ENCODE measurements around the gene PRTFDC1. TPM values are rescaled to one million over a fixed set of nuclear protein-coding genes. Genes with fewer than 3 reads are reported as not detected.

PRTFDC1 gene, protein sequence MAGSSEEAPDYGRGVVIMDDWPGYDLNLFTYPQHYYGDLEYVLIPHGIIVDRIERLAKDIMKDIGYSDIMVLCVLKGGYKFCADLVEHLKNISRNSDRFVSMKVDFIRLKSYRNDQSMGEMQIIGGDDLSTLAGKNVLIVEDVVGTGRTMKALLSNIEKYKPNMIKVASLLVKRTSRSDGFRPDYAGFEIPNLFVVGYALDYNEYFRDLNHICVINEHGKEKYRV
- total RNA-seq (2022) (22.7 and 24.6 TPM in 2 replicates), Bru-seq, nascent RNA (percentile 62 among the genes with signal in this experiment), BruChase-seq, experiment 1, labeled RNA remaining after a 6-hour chase (percentile 50 among the genes with signal in this experiment), BruChase-seq, experiment 2, labeled RNA remaining after a 2-hour chase (percentile 50 among the genes with signal in this experiment)
- long read RNA-seq, partial matches to known transcripts, result 0 of 14 reads
- long read RNA-seq, other reads (novel, unspliced or antisense), result 10 of 14 reads

DNA sequence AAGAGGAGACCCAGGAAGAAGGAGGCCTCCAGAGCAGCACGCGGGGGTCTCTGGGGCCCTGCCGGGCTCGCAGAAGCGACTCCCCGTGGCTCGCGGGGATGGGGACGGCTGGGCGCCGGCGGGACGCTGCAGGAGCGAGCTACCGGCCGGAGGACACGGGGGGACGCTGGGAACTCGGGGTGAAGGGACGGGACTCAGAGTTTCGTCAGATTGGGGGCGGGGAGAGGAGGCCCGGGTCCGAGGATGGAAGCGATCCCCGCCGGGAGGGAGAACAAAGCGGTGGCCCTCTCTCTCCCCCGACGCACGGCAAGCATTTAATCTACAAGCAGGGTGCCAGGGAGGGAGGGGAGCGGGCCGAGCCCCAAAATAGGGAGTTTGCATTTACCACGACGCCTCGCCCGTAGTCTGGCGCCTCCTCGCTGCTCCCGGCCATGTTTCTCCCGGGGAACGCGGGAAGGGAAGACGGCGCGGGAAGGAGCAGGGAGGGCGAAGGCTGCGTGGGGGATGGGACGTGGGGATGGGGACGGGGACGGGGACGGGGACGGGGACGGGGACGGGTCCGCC lies at the start of gene PRTFDC1:
PRTFDC1 (minus strand) TSS at position 464 of the 564 bp plus-strand sequence; CDS start at position 433, 31 bp downstream.
- intact Hi-C loops (cut with micrococcal nuclease; ENCODE audit: unreplicated experiment), result loop anchor here (5.0 kb wide), 2 partner anchors 230 to 245 kb away; partner anchors contain the start of gene ARHGAP21
- H3K27ac Mint-ChIP-seq (ENCODE audit: unreplicated experiment), result peak within 1 kb of the TSS; percentile 88
- BruUV-seq (replicated peaks), result TSS peak; percentile 53
- DNase-seq, result peak; percentile 58
- no peaks in the 10 kb centered on the region for H3K27me3 Mint-ChIP-seq (ENCODE audit: unreplicated experiment)
- TF ChIP-seq, protein P1, sequence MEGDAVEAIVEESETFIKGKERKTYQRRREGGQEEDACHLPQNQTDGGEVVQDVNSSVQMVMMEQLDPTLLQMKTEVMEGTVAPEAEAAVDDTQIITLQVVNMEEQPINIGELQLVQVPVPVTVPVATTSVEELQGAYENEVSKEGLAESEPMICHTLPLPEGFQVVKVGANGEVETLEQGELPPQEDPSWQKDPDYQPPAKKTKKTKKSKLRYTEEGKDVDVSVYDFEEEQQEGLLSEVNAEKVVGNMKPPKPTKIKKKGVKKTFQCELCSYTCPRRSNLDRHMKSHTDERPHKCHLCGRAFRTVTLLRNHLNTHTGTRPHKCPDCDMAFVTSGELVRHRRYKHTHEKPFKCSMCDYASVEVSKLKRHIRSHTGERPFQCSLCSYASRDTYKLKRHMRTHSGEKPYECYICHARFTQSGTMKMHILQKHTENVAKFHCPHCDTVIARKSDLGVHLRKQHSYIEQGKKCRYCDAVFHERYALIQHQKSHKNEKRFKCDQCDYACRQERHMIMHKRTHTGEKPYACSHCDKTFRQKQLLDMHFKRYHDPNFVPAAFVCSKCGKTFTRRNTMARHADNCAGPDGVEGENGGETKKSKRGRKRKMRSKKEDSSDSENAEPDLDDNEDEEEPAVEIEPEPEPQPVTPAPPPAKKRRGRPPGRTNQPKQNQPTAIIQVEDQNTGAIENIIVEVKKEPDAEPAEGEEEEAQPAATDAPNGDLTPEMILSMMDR (IDR thresholded peaks at IDR 0.05; ENCODE audit: unreplicated experiment), result no peak
- peaks cover 52% of the 10 kb centered on the region for H3K4me1 Mint-ChIP-seq (ENCODE audit: low read depth, unreplicated experiment)
- peak within 1 kb of the TSS; percentile 67 for H3K4me3 Mint-ChIP-seq (ENCODE audit: low read depth, unreplicated experiment)
- CTCF ChIA-PET, result interaction anchor here (0.7 to 1.0 kb wide), 3 partner anchors 61 to 309 kb away, joined by 3 to 4 read pairs (median 3); no protein-coding TSS in a partner anchor
- peaks cover 20% of the 10 kb centered on the region for H3K36me3 Mint-ChIP-seq (ENCODE audit: insufficient read depth, unreplicated experiment)
- peaks cover 4% of the 10 kb centered on the region for H3K9me3 Mint-ChIP-seq (ENCODE audit: low read depth, unreplicated experiment)

- no TSS peak for BruUV-seq (replicated peaks)
- no peak for DNase-seq
- CTCF ChIA-PET, result interaction anchor here (0.7 kb wide), 1 partner anchor 380 kb away, joined by 4 read pairs; no protein-coding TSS in a partner anchor
- Mint-ChIP-seq H3K36me3 (ENCODE audit: insufficient read depth, unreplicated experiment) (no peaks in the 10 kb centered on the region), H3K27me3 (ENCODE audit: unreplicated experiment) (no peaks in the 10 kb centered on the region), H3K27ac (ENCODE audit: unreplicated experiment) (no peak overlapping the region), H3K4me3 (ENCODE audit: low read depth, unreplicated experiment) (no peak overlapping the region), H3K9me3 (ENCODE audit: low read depth, unreplicated experiment) (peaks cover 4% of the 10 kb centered on the region), H3K4me1 (ENCODE audit: low read depth, unreplicated experiment) (no peaks in the 10 kb centered on the region)
- TF ChIP-seq, protein P1 (IDR thresholded peaks at IDR 0.05; ENCODE audit: unreplicated experiment), result no peak
- intact Hi-C loops (cut with micrococcal nuclease; ENCODE audit: unreplicated experiment), result no loop called here
Observed at GRCh38 chr10:24998044-24998443, 45.6 kb upstream of the PRTFDC1 start.

DNA sequence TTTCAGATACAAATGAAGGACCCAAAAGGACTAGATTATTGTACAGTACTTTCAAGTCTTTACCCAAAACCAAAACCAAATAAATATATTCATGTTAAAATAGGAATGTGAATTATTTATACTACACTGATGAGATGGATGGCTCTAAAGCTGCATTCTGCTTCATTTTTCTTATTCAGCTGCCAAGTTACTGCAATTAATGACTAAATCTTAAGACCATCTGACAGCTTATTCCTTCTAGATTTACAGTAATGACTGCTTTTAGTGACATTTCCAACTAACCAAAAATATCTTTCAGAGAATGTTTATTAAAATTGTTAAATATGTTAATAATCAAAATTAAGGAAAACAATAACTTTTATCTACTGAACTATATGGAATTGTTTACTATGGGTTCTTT lies 42.7 kb upstream of the PRTFDC1 start:
- Mint-ChIP-seq H3K4me3 (ENCODE audit: low read depth, unreplicated experiment) (no peak overlapping the region), H3K36me3 (ENCODE audit: insufficient read depth, unreplicated experiment) (no peaks in the 10 kb centered on the region), H3K27me3 (ENCODE audit: unreplicated experiment) (no peaks in the 10 kb centered on the region), H3K9me3 (ENCODE audit: low read depth, unreplicated experiment) (no peaks in the 10 kb centered on the region), H3K4me1 (ENCODE audit: low read depth, unreplicated experiment) (no peaks in the 10 kb centered on the region), H3K27ac (ENCODE audit: unreplicated experiment) (no peak overlapping the region)
- no TSS peak for BruUV-seq (replicated peaks)
- no peak for DNase-seq
- CTCF ChIA-PET, result no interaction called here
- TF ChIP-seq, protein P1 (IDR thresholded peaks at IDR 0.05; ENCODE audit: unreplicated experiment), result no peak
- intact Hi-C loops (cut with micrococcal nuclease; ENCODE audit: unreplicated experiment), result no loop called here

DNA sequence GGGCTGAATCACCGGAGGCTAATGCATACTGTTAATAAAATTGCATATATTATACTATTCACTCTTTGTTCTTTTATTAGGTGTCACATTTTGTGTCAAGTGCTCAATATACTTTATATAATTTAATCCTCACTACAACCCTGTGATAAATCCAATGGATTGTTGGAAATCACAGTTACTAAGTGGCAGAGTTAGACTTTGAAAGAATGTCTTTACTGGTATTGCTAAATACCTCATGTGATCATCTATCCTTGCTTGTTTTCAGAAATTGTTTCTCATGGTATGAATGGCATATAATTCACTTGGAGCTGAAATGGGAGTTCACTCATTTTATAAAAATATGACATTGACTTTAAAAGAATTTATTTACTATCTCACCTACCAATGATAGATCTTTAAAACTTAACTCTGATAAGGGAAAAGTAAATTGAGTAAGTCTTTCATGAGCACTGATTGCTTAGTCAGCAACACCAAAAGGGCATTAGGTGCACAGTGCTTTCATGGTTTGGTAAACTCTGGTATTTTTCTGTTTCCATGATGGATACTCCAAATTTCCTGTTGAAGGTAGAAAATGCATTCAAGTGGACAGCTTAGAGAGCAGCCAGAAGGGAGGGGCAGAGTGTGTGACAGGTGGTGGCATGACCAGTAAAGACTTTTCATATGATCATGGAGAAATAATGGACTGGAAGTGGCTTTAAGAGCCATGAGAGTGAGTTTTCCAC lies 41.0 kb upstream of the PRTFDC1 start:
- no peak overlapping the region for H3K27ac Mint-ChIP-seq (ENCODE audit: unreplicated experiment)
- H3K4me3 Mint-ChIP-seq (ENCODE audit: low read depth, unreplicated experiment), result no peak overlapping the region
- CTCF ChIA-PET, result no interaction called here
- intact Hi-C loops (cut with micrococcal nuclease; ENCODE audit: unreplicated experiment), result loop anchor here (5.0 kb wide), 1 partner anchor 271 kb away; the partner anchor contains the start of gene ARHGAP21
- TF ChIP-seq, protein P1 (IDR thresholded peaks at IDR 0.05; ENCODE audit: unreplicated experiment), result no peak
- no peaks in the 10 kb centered on the region for H3K36me3 Mint-ChIP-seq (ENCODE audit: insufficient read depth, unreplicated experiment)
- no peaks in the 10 kb centered on the region for H3K27me3 Mint-ChIP-seq (ENCODE audit: unreplicated experiment)
- H3K9me3 Mint-ChIP-seq (ENCODE audit: low read depth, unreplicated experiment), result no peaks in the 10 kb centered on the region
- BruUV-seq (replicated peaks), result no TSS peak
- no peaks in the 10 kb centered on the region for H3K4me1 Mint-ChIP-seq (ENCODE audit: low read depth, unreplicated experiment)
- no peak for DNase-seq
